NK-92 (cell line): Measurements from ENCODE around the gene PRR9.

Experiments used
- DNase-seq: peaks from one replicate; lab custom pipeline; 2025; ENCODE audit not compliant: unreplicated experiment; lab: John Stamatoyannopoulos, UW

PRR9 gene

DNA sequence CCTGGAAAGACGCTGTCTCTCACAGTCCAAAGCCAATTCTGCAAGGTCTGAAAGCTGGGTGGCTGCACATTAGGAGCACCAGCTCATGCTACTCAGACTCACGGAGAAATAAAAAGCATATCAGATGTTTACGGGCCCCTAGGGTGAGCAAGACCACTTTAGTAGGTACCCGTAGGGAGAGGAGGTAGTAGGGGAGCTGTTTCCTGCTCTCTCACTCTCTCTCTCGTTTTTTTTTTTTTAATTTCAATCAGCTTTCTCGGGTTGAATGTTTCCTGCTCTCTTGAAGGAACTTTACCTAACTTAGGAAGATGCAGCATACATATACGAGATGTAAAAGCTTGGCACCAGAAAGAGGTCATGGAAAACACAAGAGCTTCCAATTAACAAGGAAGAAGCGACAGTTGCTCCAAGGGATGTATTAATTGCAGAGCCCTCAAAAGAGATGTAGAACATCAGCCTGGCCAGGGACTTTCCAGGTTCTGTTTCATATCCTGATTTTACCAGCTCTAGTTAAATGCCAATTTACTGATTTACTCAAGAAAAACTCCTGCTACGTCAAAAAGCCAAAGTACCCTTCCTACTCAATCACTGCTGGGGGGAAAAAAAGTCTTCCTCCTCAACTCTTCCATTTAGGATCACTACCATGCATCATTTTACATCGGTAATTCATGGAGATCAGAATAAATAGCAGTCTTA, 45.2 kb downstream of the PRR9 start:
- no peak for DNase-seq

DNA sequence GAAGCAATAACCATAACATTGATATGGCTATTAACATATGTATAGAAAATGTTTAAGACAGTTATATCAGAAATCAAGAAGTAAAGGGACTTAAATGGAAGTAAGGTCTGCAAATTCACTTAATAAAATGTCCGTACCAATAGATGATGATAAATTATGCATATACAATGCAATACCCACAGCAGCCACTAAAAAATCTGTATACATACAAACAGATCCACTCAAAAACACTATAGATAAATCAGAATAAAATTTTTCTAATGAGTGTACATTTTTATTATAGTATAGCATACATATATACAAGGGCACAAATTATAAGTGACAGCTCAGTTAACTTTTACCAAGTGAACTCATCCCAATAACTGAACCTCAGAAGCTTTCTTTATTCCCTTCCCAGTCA, 48.1 kb downstream of the PRR9 start:
- no peak for DNase-seq
